ENCODE results near the gene ARNT2.

ARNT2 gene

DNA sequence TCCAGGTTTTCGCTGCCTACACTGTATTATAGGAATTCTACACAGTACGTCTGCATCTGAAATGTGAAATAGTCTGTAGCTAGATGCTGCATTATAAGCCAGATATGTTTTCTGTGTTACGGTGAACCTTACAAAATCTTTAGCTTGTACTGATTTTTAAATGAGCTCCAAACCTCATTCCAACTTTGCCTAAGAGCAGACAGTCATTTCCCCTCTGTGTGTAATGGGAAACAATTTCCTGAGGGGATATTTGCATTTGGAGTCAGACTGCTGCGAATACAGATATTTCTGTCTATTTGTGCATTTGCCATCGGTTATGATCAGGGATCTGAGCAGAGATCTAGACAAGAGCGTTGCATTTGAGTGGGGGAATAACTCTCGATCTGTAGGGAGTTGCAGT is 37.5 kb downstream of the ARNT2 start:
- no peak for DNase-seq (ENCODE audit: low read depth in 2 of 3, low spot score in 2 of 3)

- DNase-seq (ENCODE audit: low read depth in 2 of 3, low spot score in 2 of 3): no peak
Measured at GRCh38 chr15:80442728-80443403, 38.7 kb downstream of the ARNT2 start.

GRCh38 chr15:80444680-80445251 is 40.6 kb downstream of the ARNT2 start:
- no peak for DNase-seq (ENCODE audit: low read depth in 2 of 3, low spot score in 2 of 3)

DNA sequence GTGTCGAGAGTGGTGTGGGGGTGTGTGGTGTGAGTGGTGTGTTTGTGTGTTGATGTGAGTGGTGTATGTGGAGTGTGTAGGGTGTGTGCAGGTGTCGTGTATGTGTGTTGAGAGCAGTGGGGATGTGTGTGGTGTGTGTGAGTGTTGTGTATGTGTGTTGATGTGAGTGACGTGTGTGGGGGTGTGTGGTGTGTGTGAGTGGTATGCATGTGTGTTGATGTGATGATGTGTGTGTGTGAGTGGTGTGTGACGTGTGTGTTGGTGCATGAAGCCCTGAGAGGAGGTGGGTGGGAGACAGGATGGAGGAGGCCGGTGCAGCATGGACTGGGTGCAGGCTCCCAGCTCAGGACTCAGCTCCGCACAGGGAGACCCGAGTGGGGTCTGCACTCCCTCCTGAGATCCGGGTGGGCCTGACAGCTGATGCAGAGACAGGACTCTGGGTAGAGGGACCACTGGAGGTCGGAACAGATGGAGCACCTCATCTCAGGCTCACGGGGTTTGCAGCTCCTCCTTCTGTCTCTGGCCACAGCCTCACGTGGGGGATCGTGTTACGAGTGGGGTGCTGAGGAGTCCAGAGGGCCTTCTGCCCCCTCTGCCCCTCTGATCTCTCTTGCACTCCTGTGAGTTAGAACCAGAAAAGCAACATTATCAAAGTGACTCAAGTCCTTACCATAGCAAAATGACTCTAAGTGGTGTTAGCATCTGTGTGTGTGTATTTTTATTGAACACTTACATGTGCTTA is 41.3 kb downstream of the ARNT2 start:
- no peak for DNase-seq (ENCODE audit: low read depth in 2 of 3, low spot score in 2 of 3)

GRCh38 chr15:80447077-80447476 is 42.9 kb downstream of the ARNT2 start:
- DNase-seq (ENCODE audit: low read depth in 2 of 3, low spot score in 2 of 3): no peak

DNA sequence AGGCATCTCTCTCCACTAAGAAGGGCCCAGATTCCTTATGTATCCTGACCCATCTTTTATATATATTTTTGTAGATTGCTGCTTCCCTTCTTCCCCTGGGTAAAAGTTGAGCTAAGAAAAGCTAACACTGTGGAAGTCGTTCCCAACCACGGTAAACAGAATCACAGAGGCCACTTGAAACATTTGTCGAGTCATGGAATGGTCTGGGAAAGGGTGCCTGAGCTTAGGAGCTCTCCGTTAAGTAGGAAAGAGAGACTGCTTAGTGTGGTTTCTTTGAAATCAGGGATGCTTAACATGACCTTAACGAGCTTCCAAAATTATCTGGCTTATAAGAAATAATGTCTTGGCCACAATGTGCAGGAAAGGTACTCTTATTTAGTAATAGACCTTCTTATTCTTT is 45.6 kb downstream of the ARNT2 start:
- DNase-seq (ENCODE audit: low read depth in 2 of 3, low spot score in 2 of 3): no peak

DNA sequence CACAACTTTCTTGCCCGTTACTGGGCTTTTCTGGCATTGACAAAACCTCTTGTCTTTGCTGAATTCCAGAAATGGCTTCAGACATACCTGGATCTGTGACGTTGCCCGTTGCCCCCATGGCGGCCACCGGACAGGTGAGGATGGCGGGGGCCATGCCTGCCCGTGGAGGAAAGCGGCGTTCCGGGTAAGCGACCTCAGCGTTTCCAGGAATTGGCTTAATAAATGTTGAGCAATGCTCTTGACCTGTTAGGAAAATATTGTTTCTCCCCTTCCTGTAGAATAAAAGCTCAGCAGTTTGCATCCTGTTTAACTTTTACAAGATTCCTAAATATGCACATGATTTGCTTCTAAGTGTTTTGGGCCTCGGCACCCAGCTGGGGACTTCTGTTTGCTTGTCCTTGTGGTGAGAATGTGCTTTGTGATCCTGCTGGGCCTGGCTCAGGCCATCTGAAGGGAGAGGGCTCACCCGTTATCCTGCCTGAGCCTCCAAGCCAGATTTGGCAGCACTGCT is 46.7 kb downstream of the ARNT2 start:
- no peak for DNase-seq (ENCODE audit: low read depth in 2 of 3, low spot score in 2 of 3)

GRCh38 chr15:80452166-80452565 is 48.0 kb downstream of the ARNT2 start:
- no peak for DNase-seq (ENCODE audit: low read depth in 2 of 3, low spot score in 2 of 3)

- no peak for DNase-seq (ENCODE audit: low read depth in 2 of 3, low spot score in 2 of 3)
Measured at GRCh38 chr15:80455051-80455648, 51.0 kb downstream of the ARNT2 start.

GRCh38 chr15:80455668-80456442 is 51.7 kb downstream of the ARNT2 start:
- DNase-seq (ENCODE audit: low read depth in 2 of 3, low spot score in 2 of 3): peak in 1 of 3 experiments; percentile 28

GRCh38 chr15:80456517-80457492 is 52.6 kb downstream of the ARNT2 start:
- DNase-seq (ENCODE audit: low read depth in 2 of 3, low spot score in 2 of 3): no peak

GRCh38 chr15:80457896-80458295 is 53.7 kb downstream of the ARNT2 start:
- DNase-seq (ENCODE audit: low read depth in 2 of 3, low spot score in 2 of 3): no peak

- no peak for DNase-seq (ENCODE audit: low read depth in 2 of 3, low spot score in 2 of 3)
Measured at GRCh38 chr15:80458580-80458979, 54.4 kb downstream of the ARNT2 start.

GRCh38 chr15:80459380-80459779 is 55.2 kb downstream of the ARNT2 start:
- DNase-seq (ENCODE audit: low read depth in 2 of 3, low spot score in 2 of 3): no peak

DNA sequence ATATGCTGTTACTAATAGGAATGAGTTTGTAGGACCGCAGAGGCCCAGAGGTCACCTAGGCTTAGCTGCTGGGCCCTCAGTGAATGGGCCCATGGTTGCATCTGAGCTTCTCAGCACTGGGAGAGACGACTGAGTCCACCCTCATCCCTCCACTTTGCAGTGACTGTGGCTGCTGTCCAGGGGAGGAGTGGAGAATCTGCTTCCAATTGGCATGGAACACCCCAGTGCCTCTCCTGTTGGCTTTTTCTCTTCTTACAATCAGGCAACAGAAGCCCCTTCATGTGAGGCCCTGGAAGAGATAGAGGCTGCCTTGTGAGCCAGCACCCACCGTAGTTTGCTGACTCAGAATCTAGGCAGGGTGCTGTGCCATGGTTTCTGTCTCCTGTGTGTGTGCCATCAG is 55.6 kb downstream of the ARNT2 start:
- DNase-seq (ENCODE audit: low read depth in 2 of 3, low spot score in 2 of 3): no peak

- DNase-seq (ENCODE audit: low read depth in 2 of 3, low spot score in 2 of 3): no peak
Measured at GRCh38 chr15:80461356-80462095, 57.3 kb downstream of the ARNT2 start.

- no peak for DNase-seq (ENCODE audit: low read depth in 2 of 3, low spot score in 2 of 3)
Measured at GRCh38 chr15:80462111-80462510, 57.9 kb downstream of the ARNT2 start.

- DNase-seq (ENCODE audit: low read depth in 2 of 3, low spot score in 2 of 3): no peak
Measured at GRCh38 chr15:80462836-80463512, 58.8 kb downstream of the ARNT2 start.

All from activated CD8-positive, alpha-beta memory T cell treated with anti-CD3 and anti-CD28 coated beads for 48 hours (primary cell).